DMS53 treated with DMSO at 0.1 percent for 48 hours (cell line): ENCODE measurements around the gene ZNF76.

ENCODE experiments used
- DNase-seq: peaks from one replicate; lab custom pipeline; 2025; ENCODE audit not compliant: unreplicated experiment; lab: John Stamatoyannopoulos, UW

ZNF76 gene

GRCh38 chr6:35259194-35259947 is at the start of gene ZNF76:
TSS of gene ZNF76 (plus strand) at chr6:35259735. CDS start at chr6:35281152, 21,417 bp downstream.
- peak; percentile 78 for DNase-seq

- DNase-seq: no peak
These were observed 46.2 kb upstream of the ZNF76 start for GRCh38 chr6:35213298-35213791.

- DNase-seq: peak; percentile 14
These were observed 45.4 kb upstream of the ZNF76 start, which contains the start of gene SCUBE3 for GRCh38 chr6:35213824-35214756. TSS of gene SCUBE3 (plus strand) at chr6:35213956. CDS start at chr6:35214419, 463 bp downstream.

DNA sequence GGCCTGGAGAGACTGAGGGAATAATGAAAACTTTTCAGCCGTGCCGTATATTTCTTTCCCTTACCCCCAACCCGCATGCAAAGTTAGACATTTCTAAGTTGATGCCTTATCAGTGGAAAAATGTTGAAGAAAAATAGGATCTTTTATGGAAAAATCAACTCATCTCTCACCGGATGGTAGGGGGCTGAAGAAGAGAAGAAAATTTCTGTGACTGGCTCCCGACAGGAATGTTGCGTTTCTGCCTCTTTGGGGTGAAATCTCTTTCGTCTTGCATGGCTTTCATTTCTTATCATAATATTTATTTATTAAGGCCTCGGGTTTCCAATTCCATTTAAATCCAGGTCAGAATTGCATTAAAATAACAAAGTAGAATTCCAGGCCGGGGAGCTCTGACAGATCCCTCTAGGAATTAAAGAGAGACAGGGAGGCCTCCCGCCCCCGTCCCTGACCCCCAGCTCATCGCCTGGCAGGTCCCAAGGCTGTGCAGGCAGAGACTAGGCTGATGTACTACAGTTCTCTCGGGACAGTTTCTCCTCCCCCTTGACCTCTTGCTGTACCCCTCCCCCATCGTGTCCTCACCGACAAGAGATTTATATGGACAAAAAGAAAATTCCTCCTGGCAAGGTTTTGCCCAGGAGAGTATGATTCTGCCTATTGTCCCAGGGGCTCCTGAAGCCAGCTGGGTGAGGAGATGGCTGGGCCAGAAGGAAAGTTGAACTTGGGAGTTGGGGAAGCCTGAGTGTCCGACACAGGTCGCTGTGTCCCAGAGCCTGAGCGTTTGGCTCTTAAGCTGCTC is 44.5 kb upstream of the ZNF76 start:
- DNase-seq: no peak

- no peak for DNase-seq
These were observed 43.7 kb upstream of the ZNF76 start for GRCh38 chr6:35215665-35216411.

GRCh38 chr6:35216412-35216732 is 43.2 kb upstream of the ZNF76 start:
- no peak for DNase-seq

DNA sequence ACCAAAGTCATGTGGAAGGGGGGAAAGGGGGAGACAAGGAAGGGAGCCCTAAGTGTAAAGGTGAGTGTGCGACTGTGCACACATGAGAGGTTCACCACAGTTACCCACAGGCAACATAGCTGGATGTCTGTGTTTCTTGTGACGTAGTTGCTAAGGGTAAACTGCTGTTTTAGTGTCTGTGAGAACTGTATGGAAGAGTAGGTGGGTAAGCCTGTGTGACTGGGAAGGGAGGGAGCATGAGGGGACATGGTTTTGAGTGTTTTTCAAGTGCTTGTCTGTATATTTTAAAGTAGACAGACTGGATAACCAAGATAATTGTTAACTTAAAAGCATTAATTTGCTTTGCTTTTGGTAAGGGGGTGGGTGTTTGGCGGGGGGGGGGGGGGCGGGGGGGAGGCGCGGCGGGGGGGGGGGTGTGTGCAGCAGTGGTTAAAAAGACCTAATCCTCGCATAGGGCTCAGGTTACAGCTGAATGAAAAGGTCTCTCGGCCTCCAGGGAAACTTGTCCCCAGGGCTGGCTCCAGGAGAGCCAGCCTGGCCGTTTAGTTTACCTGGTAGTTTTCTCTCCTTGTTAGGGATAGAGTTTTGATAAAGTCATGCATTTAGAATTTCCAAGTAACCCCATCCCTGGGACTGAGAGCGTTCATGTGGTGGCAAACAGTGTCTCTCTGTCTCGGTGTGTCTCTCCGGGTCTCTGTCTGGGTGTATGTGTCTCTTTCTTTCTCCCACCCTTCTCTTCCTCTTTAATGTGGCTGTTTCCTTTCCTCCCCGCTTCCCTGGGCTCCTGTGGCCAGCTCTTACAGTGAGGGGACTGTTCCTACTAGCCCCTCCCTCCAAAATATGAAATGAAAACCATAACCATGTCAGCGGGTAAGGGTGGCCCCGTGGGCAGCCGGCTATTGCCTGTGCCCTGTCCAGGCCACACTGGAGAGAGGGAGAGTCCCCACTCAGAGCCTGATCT is 42.4 kb upstream of the ZNF76 start:
- no peak for DNase-seq

- DNase-seq: no peak
These were observed 41.5 kb upstream of the ZNF76 start for GRCh38 chr6:35218021-35218420.

GRCh38 chr6:35218456-35218855 is 41.1 kb upstream of the ZNF76 start:
- no peak for DNase-seq

DNA sequence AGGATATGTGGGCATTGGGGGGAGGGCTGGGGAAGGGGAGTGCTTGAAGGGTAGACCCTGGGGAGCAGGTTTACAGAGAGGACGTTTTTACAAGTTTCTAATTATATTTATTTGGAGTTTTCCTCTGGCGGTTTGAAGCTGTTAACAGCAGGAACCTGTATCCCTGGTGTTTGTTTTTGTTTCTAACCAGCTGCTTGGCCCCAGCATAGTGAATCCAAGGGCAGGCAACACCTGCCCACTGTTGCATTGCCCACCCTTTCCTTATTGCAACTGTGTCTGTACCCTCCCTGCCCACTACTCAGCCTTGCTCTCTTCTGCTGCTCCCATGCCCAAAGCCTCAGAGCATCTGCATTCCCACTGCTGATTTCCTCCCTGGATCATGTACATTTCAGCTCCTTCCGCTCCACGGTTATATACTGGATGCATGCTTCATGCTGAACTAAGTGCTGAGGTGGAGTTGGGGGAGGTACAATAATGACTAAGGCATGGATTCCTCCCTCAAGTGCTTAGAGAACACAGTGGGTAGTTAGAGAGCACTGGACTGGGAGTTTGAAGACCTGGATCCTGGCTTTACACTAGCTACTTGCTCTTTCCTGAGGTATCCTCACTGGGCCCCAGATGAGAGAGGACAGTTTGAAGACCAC is 39.7 kb upstream of the ZNF76 start:
- no peak for DNase-seq

DNA sequence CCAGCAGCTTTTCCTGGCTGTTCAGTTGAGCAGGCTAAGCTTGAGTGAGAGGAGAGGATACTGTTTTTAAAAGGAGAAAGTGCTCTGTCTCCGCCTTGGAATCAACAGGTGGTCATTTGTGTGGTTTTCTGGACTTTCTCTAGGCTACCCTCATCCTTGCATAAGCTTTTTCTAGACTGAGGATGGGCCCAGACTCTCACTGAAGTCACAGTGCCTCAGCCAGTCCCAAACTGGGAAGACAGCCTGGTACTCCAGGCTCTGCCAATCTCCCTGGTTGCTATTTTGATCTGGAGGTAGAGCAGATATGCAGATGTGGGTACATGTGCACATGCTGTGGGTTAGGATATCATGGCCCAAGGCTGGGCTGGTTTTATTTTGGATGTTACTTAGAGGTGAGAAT is 38.8 kb upstream of the ZNF76 start:
- no peak for DNase-seq

GRCh38 chr6:35223396-35223795 is 36.1 kb upstream of the ZNF76 start:
- no peak for DNase-seq

GRCh38 chr6:35224720-35225119 is 34.8 kb upstream of the ZNF76 start:
- no peak for DNase-seq

DNA sequence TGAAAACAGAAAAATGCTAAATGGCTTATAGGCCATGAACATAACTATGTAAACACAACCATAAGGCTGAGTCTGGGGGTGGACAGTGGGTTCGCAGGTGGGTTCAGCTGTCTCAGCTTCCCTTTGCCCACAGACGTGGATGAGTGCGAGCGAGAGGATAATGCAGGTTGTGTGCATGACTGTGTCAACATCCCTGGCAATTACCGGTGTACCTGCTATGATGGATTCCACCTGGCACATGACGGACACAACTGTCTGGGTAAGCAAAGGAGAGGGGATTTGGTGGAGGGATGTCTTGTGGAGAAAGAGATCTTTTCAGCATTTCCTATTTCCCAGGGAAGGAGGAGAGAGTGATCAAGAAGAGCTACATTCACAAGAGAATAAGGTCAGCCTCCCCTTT is 31.1 kb upstream of the ZNF76 start:
- no peak for DNase-seq

- DNase-seq: no peak
These were observed 30.2 kb upstream of the ZNF76 start for GRCh38 chr6:35229304-35229703.

DNA sequence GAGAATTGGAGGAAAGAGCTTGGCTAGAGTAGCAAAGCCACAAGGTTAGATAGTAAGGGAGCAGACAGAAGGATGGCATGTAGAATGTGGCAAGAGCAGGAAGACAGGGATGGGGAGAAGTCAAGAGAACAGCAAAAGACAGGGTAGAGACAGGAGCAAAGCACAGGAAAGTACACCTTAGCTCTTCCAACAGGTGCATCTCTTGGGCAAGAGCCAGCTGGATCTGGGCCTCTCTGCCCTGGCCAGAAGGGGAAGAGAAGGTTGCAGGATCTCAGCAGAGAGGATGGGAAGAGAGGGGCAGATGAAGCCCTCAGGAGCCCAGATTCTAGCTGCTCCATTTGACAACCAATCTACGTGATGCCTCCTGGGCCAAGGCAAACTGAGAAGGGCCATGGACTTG is 29.0 kb upstream of the ZNF76 start:
- DNase-seq: no peak

- DNase-seq: no peak
These were observed 28.6 kb upstream of the ZNF76 start for GRCh38 chr6:35230950-35231349.

GRCh38 chr6:35231563-35231962 is 28.0 kb upstream of the ZNF76 start:
- DNase-seq: no peak

GRCh38 chr6:35234901-35235300 is 24.6 kb upstream of the ZNF76 start:
- DNase-seq: no peak
